ENCODE measurements around the gene ADSS1.
A peak's percentile ranks its signal among the peaks of the same experiment; 100 is the strongest.

ADSS1 gene

DNA sequence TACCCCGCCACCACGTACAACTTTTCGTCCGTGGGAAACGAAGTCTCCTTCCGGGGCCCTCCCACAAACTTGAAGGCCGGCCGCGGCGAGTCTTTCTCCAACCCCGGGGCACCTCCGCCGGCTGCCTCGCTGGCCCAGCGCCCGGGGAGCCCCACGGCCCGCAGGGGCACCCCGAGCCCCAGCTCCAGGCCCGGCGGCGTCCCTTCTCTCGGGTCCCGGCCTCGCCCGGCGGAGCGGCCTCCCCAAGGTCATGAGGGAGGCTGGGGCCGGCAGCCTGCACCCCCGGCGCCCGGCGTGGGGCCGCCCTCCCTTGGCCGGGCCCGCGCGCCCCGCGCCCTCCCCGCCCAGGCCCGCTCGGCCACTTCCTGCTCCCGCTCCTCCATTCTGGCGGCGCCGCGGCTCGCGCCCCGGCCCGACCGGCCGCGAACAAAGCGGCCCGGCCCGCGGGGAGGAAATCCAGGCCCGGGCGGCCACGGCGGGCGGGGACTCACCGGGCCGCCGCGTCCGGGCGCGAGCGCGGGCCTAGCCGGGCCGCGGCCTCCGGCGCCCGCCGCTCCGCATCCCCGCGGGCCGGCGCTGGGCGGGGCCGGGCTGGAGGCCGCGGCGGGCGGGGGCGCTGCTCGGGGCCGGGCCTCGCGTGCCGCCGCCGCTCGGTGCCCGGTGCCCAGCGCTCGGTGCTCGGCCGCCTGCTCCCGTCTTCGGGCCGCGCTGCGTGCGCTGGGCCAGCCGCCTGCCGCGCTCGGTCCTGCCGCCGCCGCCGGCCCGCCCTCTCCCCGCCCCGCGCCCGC lies 71.2 kb downstream of the ADSS1 start, which contains the start of gene AKT1:
Gene AKT1, minus strand, starts transcription at position 756 of the 788 bp plus-strand sequence. CDS start 3,105 bp downstream, outside the sequence.
- peak in 1 of 2 experiments; percentile 31 for DNase-seq (ENCODE audit: low read depth in 2 of 2)

DNA sequence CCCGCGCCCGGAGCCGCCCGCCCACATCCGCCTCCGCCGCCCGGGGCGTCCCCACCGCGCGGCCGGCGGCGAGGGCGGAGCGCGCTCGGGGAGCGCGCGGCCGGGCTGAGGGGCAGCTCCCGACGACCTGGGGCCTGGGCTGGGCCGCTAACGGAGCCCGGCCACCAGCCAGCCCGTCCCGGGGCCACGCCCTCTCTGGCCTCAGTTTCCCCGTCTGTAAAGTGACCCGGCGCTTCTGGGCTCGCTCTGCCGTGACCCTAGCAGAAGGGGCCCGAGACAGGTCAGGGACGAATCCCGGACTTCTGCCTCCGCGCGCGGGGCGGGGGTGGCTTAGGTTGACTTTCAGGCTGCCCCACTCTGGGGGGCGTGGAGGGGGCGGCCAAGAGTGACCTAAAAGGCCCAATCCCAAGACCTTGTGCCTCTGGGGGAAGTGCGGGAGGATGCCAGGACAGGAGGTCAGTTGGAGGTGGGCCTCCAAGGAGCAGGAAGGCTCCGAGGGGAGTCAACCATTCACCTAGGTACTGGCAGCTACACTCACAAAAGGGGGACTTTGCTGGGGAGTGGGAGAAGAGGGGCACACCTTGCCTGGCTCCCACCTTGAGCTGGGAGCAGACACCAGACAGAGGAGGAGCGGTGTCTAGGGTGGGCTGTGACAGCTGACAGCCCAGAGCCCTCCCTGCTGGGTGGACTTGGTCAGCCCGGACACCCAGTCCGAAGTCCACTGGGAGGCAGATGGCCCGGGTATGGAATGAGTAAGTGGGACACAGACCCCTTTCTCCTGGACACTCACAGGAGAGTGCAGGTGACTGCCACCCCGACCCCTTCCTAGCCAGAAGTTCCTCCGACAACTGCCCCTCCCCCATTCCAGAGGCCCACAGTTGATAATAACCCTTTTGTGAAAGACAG lies 72.0 kb downstream of the ADSS1 start:
- DNase-seq (ENCODE audit: low read depth in 2 of 2), result peak in 1 of 2 experiments; percentile 48

DNA sequence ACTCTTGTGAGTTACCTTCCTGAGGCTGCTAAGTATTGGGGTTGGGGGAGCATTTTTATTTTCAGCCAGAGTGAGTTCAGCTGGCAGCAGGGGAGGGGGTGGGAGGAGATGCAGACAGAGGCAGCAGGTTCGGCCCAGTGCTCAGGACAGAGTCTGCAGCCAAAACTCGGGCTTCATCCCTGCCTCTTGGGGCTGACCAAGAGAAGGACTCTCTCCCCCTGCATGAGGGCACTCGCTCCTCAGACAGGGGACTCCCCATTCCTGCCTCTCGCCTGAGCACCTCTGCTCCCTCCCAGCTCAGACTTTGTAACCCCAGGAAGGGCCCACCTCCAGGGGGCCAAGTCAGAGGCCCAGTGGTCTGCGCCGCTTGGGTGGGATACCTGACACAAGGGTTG lies 72.7 kb downstream of the ADSS1 start:
- DNase-seq (ENCODE audit: low read depth in 2 of 2), result no peak
